ENCODE results near the gene THOC5.

Gene THOC5

GRCh38 chr22:29478326-29479276 lies 75.0 kb downstream of the THOC5 start:
- CTCF ChIA-PET, result interaction anchor here (0.6 to 1.1 kb wide), 2 partner anchors 8 to 81 kb away, joined by 4 to 5 read pairs; no protein-coding TSS in a partner anchor
- POLR2A ChIA-PET, result no interaction called here
- TF ChIP-seq ZEB2 (tag by site-specific recombination; IDR thresholded peaks at IDR 0.05) (no peak), ZNF626 (tag by site-specific recombination; IDR thresholded peaks at IDR 0.05) (no peak), ZBTB21 (tag by site-specific recombination; IDR thresholded peaks at IDR 0.05) (no peak), ZNF501 (tag by site-specific recombination; IDR thresholded peaks at IDR 0.05) (no peak), ZNF747 (tag by site-specific recombination; IDR thresholded peaks at IDR 0.05) (no peak), ZNF223 (tag by site-specific recombination; IDR thresholded peaks at IDR 0.05) (no peak), CTCF (tag by site-specific recombination; IDR thresholded peaks at IDR 0.05) (no peak), ZNF510 (tag by site-specific recombination; IDR thresholded peaks at IDR 0.05; ENCODE audit: insufficient replicate concordance) (no peak), EGR2 (tag by site-specific recombination; IDR thresholded peaks at IDR 0.05; ENCODE audit: low read depth) (0 out of 2 replicates have a peak, but pooled peaks have one; percentile 31), GLIS2 (tag by site-specific recombination; IDR thresholded peaks at IDR 0.05) (peak; percentile 59), ZNF169 (tag by site-specific recombination; IDR thresholded peaks at IDR 0.05) (no peak), ZNF24 (tag by site-specific recombination; IDR thresholded peaks at IDR 0.05) (no peak), ZNF530 (tag by site-specific recombination; IDR thresholded peaks at IDR 0.05; ENCODE audit: low read depth) (no peak), SCRT1 (tag by site-specific recombination; IDR thresholded peaks at IDR 0.05; ENCODE audit: borderline replicate concordance) (no peak), ZNF366 (tag by site-specific recombination; conservative IDR thresholded peaks at IDR 0.05) (no peak), ZNF449 (tag by site-specific recombination; IDR thresholded peaks at IDR 0.05) (peak; percentile 68; the same call in 1 of the 2 replicates), ZNF621 (tag by site-specific recombination; IDR thresholded peaks at IDR 0.05) (no peak), ZNF157 (tag by site-specific recombination; IDR thresholded peaks at IDR 0.05) (no peak), ZNF561 (tag by site-specific recombination; IDR thresholded peaks at IDR 0.05; ENCODE audit: borderline replicate concordance) (no peak), TRIM28 (IDR thresholded peaks at IDR 0.05; ENCODE audit: borderline replicate concordance, low read length) (no peak), ZNF776 (tag by site-specific recombination; IDR thresholded peaks at IDR 0.05; ENCODE audit: borderline replicate concordance) (no peak), ZNF555 (tag by site-specific recombination; conservative IDR thresholded peaks at IDR 0.05) (no peak), ZNF239 (tag by site-specific recombination; IDR thresholded peaks at IDR 0.05) (no peak), ZNF302 (tag by site-specific recombination; IDR thresholded peaks at IDR 0.05; ENCODE audit: low read depth) (no peak), ZBTB48 (tag by site-specific recombination; IDR thresholded peaks at IDR 0.05) (peak; percentile 70)
- TF ChIP-seq, protein P1, sequence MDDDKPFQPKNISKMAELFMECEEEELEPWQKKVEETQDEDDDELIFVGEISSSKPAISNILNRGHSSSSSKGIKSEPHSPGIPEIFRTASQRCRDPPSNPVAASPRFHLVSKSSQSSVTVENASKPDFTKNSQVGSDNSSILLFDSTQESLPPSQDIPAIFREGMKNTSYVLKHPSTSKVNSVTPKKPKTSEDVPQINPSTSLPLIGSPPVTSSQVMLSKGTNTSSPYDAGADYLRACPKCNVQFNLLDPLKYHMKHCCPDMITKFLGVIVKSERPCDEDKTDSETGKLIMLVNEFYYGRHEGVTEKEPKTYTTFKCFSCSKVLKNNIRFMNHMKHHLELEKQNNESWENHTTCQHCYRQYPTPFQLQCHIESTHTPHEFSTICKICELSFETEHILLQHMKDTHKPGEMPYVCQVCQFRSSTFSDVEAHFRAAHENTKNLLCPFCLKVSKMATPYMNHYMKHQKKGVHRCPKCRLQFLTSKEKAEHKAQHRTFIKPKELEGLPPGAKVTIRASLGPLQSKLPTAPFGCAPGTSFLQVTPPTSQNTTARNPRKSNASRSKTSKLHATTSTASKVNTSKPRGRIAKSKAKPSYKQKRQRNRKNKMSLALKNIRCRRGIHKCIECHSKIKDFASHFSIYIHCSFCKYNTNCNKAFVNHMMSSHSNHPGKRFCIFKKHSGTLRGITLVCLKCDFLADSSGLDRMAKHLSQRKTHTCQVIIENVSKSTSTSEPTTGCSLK (tag by site-specific recombination; IDR thresholded peaks at IDR 0.05), result no peak
- TF ChIP-seq, protein P2, sequence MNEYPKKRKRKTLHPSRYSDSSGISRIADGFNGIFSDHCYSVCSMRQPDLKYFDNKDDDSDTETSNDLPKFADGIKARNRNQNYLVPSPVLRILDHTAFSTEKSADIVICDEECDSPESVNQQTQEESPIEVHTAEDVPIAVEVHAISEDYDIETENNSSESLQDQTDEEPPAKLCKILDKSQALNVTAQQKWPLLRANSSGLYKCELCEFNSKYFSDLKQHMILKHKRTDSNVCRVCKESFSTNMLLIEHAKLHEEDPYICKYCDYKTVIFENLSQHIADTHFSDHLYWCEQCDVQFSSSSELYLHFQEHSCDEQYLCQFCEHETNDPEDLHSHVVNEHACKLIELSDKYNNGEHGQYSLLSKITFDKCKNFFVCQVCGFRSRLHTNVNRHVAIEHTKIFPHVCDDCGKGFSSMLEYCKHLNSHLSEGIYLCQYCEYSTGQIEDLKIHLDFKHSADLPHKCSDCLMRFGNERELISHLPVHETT (tag by site-specific recombination; IDR thresholded peaks at IDR 0.05), result no peak
- TF ChIP-seq, protein P3, sequence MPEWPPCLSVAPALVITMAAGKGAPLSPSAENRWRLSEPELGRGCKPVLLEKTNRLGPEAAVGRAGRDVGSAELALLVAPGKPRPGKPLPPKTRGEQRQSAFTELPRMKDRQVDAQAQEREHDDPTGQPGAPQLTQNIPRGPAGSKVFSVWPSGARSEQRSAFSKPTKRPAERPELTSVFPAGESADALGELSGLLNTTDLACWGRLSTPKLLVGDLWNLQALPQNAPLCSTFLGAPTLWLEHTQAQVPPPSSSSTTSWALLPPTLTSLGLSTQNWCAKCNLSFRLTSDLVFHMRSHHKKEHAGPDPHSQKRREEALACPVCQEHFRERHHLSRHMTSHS (tag by site-specific recombination; IDR thresholded peaks at IDR 0.05), result no peak
- TF ChIP-seq, protein P4, sequence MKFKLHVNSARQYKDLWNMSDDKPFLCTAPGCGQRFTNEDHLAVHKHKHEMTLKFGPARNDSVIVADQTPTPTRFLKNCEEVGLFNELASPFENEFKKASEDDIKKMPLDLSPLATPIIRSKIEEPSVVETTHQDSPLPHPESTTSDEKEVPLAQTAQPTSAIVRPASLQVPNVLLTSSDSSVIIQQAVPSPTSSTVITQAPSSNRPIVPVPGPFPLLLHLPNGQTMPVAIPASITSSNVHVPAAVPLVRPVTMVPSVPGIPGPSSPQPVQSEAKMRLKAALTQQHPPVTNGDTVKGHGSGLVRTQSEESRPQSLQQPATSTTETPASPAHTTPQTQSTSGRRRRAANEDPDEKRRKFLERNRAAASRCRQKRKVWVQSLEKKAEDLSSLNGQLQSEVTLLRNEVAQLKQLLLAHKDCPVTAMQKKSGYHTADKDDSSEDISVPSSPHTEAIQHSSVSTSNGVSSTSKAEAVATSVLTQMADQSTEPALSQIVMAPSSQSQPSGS (tag by site-specific recombination; IDR thresholded peaks at IDR 0.05; ENCODE audit: low read depth), result no peak

More at GRCh38 chr22:29478326-29479276, 75.0 kb downstream of the THOC5 start:
- Histone ChIP-seq H3K27ac (ENCODE audit: extremely low read depth, low read depth, low read length) (no peak overlapping the region), H3K4me3 (ENCODE audit: low read depth, low read length) (no peak overlapping the region), H3K9me3 (ENCODE audit: control insufficient read depth, insufficient read depth, low read depth, low read length) (no peaks in the 10 kb centered on the region), H3K36me3 (ENCODE audit: control insufficient read depth in 2 of 2, insufficient read depth in 1 of 2, low read length in 2 of 2) (no peaks in the 10 kb centered on the region), H3K4me1 (ENCODE audit: control insufficient read depth, insufficient read depth, low read length) (no peaks in the 10 kb centered on the region)

Data from HEK293 (cell line).